ENCODE results near the gene TH.

- TF ChIP-seq CTCF (IDR thresholded peaks at IDR 0.05) (no peak), POLR2AphosphoS5 (IDR thresholded peaks at IDR 0.05) (no peak)
Measured at GRCh38 chr11:2182075-2182474, 10.5 kb upstream of the TH start.

All from upper lobe of left lung (tissue), 4 donors.